GM19324 (cell line): ENCODE measurements around the gene IFT25.
"Not testable (repeated sequence)": the region's sequence is repeated elsewhere in the genome, so short reads cannot be mapped to it uniquely, and the experiment has no call there.

ENCODE experiments used
- ATAC-seq: cut with Tn5 transposase; IDR thresholded peaks from one replicate; pipeline ENCODE4 v1.9.1; 2021; ENCODE audit warnings: mild to moderate bottlenecking, moderate library complexity; ENCODE audit not compliant: unreplicated experiment, low FRiP score

The IFT25 gene

DNA sequence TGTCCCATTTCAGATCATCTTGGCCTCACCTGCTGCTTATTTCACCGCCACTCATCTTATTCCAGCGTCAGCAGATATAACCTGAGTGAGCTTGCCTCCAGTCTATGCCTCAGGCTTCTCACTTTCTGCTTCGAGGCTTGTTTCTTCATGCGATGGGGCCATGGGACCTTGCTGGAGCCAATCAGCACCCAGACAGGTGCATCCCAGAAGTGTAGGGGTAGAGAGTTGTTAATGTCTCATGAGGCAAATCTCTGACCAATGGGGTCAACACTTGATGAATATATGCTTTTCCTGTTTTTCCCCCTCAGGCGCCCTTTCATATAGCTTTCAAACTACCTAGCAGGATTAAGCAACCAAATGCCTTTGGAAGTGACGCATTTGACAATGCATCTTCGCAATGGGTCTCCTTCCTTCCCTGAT lies 55.0 kb downstream of the IFT25 start:
- no peak for ATAC-seq

DNA sequence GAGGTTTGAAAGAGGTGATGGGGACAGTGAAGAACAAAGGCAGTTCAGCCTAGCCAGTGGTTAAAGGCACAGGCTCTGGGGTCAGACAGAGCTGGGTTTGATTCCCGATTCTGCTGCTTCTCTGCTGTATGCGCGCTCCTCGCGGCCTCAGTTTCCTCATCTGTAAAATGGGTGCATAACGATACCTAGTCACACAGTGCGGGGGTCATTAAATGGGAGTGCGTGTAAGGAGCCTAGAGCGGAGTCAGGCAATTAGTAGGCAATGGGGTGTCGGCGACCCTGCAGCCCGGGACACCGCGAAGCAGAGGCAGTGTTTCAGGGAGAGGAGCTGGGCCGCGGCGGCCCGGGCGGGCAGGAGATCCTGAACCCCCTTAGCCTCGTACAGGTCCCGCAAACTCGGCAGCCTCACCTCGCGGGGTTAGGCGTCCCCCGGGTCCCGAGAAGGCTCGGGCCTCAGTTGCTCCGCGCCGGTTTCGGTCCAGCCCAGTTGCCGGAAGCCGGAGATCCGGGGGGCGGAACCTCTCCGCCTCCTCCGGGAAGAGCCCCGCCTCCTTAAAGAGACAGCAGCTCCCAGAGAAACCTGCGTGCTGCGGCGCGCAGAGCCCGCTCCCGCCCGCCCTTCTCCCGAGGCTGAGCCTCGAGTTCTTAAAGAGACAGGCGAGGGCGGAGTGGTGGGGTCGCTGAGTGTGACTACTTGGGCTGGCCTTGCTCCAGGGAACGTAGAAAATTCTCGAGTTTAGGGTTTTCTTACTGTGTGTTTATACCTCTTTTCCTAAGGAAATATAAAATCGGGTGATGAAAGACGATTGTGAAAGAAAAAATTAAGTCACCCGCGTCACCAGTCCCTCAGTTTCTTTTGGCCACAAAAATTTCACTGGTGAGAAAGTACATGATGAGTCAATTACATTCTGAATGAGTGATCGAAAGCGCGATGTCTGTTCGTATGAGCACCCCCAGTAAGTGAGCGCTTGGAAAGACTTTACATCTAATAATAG lies 55.9 kb downstream of the IFT25 start, which contains the start of gene YIPF1:
YIPF1 (minus strand) TSS at position 494 of the 995 bp plus-strand sequence. CDS start 860 bp downstream, outside the sequence.
- peak; percentile 93 for ATAC-seq

DNA sequence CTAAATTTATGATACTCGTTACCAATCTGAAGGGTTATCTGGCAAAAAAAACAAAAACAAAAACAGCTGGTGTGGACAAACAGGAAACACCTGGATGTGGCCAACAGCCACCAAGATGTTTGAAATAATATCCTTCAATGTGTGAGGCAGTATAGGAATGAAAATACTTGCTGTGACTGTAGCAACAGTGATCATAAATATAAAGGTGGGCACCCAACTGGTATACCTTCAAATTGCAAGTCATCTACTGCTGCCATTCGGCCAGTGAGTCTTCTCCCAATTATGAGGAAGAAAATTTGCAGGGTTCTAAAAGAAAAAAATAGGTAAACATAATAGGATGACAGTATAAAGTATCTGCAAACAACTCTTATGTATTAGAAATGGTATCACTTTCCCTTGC lies 56.8 kb downstream of the IFT25 start:
- no peak for ATAC-seq

DNA sequence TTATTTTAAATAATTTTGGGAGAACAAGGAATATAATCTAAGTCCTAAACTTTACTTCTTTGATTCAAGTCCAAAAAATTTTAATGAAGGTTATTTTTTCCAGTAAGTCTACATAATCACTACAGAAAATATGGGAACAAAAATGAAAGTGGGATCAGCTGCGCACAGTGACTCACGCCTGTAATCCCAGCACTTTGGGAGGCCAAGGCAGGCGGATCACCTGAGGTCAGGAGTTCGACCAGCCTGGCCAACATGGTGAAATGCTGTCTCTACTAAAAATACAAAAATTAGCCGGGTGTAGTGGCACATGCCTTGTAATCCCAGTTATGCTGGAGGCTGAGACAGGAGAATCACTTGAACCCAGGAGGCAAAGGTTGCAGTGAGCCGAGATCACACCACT lies 61.9 kb downstream of the IFT25 start:
- ATAC-seq, result not testable (repeated sequence)

DNA sequence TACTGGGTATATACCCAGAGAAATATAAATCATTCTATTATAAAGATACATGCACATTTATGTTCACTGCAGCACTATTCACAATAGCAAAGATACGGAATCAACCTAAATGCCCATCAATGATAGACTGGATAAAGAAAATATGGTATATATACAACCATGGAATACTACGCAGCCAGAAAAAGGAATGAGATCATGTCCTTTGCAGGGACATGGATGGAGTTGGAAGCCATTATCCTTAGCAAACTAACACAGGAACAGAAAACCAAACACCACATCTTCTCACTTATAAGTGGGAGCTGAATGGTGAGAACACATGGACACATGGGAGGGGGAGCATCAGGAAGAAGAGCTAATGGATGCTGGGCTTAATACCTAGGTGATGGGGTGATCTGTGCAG lies 63.6 kb downstream of the IFT25 start:
- ATAC-seq, result not testable (repeated sequence)

DNA sequence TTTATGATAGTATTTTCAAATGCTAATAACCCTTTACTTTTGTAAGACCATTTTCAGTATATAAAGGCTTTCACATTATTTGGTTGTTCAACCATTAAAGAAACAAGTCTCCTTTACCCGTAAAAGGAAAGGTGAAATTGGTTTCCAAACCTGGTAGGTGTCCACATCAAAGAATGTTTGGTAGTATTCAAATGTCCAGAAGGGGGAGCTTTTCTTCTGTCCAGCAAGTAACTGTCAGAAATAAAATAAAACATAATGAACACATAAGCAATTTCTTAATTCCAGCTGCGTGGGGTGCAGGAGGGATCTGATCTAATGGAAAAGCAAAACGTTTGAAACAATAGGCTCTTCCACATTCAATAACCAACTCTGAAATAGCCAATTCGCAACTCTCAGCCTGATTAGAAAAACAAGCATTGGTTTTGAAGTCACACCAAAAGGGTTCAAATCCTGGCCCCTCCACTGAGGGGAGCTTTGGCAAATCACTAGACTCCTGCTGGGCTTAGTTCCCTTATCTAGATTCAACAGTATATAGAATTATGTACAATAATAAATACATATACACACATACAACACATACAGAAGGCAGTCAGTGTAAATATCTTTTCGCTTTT lies 66.9 kb downstream of the IFT25 start:
- no peak for ATAC-seq

DNA sequence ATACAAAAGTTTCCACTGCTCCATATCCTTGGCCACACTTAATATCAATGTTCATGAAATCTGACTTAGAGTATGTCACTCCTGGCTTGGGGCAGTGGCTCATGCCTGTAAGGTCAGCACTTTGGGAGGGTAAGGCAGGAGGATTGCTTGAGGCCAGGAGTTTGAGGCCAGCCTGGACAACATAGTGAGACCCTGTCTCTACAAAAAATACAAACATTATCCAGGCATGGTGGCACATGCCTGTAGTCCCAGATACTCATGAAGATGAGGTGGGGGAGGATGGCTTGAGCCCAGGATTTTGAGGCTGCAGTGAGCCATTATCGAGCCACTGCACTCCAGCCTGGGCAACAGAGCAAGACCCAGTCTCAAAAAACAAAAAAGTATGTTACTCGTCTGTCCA lies 70.3 kb downstream of the IFT25 start:
- not testable (repeated sequence) for ATAC-seq

DNA sequence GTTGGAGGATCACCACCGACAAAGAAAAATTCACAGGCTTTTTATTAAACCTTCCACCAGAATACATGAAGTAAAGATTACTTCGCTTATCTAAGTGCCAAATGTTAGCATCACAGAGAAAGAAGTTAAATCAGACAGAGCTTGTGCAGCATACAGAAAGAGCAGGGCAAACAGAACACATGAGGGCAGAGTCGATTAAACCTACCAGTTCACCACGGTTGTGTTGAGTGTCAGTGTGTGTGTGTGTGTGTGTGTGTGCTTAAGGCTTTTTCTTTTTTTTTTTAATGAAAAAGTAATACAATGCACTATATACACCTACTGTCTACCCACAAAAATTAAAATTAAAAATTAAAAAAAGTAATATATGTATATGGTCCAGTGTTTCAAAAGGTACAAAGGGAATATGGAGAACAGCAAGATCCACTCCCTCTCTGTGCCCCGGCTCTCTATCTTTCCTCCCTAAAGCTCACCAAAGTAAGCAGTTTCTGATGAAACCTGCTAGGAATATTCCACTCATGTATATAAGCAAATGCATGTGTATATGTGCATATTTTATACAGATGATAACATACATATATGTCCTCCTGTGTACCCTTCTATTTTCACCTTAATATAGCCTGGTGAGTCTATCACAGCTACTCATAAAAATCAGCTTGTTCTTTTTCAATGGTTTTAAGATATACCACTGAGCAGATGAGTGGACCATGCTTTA lies 73.6 kb downstream of the IFT25 start:
- no peak for ATAC-seq
